ENCODE data around the gene UBR4.

DNA sequence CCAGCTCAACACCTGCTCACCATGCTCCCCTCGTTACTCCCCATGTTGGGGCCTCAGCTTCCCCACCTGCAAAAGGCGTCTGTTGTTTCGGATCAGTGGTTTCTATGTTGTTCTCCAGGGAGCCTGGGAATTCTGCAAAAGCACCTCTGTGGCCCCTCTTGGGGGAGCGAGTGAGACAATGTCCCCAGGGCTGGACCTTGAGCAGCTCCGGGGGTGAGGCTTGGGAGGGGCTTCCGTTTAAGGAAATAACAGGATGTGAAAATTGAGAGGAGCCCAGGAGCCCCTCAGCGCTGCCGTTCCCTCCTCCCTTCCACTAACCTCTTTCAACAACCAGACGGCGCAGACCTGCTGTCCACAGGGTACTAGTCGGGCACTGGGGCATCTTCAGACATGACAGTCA is 155.1 kb downstream of the UBR4 start:
- TF ChIP-seq POLR2AphosphoS5 (IDR thresholded peaks at IDR 0.05; ENCODE audit: low read depth, low read length) (no peak), CTCF (IDR thresholded peaks at IDR 0.05) (no peak), MXI1 (IDR thresholded peaks at IDR 0.05; ENCODE audit: low read depth, low read length) (no peak), USF2 (IDR thresholded peaks at IDR 0.05; ENCODE audit: borderline replicate concordance, low read depth, low read length) (no peak), TAF1 (IDR thresholded peaks at IDR 0.05; ENCODE audit: borderline replicate concordance, low read depth, low read length) (no peak), EP300 (IDR thresholded peaks at IDR 0.05; ENCODE audit: borderline replicate concordance in 1 of 2, low read depth in 1 of 2, low read length in 1 of 2) (no peak), CHD2 (IDR thresholded peaks at IDR 0.05; ENCODE audit: low read length, partially characterized antibody) (no peak), JUND (IDR thresholded peaks at IDR 0.05) (no peak), GABPA (IDR thresholded peaks at IDR 0.05; ENCODE audit: low read depth) (no peak)
- TF ChIP-seq, protein P1, sequence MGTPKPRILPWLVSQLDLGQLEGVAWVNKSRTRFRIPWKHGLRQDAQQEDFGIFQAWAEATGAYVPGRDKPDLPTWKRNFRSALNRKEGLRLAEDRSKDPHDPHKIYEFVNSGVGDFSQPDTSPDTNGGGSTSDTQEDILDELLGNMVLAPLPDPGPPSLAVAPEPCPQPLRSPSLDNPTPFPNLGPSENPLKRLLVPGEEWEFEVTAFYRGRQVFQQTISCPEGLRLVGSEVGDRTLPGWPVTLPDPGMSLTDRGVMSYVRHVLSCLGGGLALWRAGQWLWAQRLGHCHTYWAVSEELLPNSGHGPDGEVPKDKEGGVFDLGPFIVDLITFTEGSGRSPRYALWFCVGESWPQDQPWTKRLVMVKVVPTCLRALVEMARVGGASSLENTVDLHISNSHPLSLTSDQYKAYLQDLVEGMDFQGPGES (IDR thresholded peaks at IDR 0.05; ENCODE audit: low read depth, low read length): no peak
- TF ChIP-seq, protein P2, sequence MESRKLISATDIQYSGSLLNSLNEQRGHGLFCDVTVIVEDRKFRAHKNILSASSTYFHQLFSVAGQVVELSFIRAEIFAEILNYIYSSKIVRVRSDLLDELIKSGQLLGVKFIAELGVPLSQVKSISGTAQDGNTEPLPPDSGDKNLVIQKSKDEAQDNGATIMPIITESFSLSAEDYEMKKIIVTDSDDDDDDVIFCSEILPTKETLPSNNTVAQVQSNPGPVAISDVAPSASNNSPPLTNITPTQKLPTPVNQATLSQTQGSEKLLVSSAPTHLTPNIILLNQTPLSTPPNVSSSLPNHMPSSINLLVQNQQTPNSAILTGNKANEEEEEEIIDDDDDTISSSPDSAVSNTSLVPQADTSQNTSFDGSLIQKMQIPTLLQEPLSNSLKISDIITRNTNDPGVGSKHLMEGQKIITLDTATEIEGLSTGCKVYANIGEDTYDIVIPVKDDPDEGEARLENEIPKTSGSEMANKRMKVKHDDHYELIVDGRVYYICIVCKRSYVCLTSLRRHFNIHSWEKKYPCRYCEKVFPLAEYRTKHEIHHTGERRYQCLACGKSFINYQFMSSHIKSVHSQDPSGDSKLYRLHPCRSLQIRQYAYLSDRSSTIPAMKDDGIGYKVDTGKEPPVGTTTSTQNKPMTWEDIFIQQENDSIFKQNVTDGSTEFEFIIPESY (IDR thresholded peaks at IDR 0.05; ENCODE audit: borderline replicate concordance, low read depth): no peak
- TF ChIP-seq, protein P3, sequence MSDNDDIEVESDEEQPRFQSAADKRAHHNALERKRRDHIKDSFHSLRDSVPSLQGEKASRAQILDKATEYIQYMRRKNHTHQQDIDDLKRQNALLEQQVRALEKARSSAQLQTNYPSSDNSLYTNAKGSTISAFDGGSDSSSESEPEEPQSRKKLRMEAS (IDR thresholded peaks at IDR 0.05; ENCODE audit: low read depth): no peak
